H9 (cell line): ENCODE data around the gene PTPRS. TPM values are rescaled to one million over a fixed set of nuclear protein-coding genes. Genes with fewer than 3 reads are reported as not detected.

Experiments
- DNase-seq: peaks from one replicate; pipeline ENCODE4 v3.0.0-alpha.2; 2017
- H2AFZ ChIP-seq: one replicate; pipeline ENCODE4 v1.6.1; 2013; ENCODE audit warnings: mild to moderate bottlenecking, low read length, control low read depth, moderate library complexity
- H2AK5ac ChIP-seq: 2 replicates; pipeline ENCODE4 v1.6.1; 2013; ENCODE audit warnings: low read length, control low read depth, mixed read lengths; ENCODE audit not compliant: insufficient read length
- H2BK120ac ChIP-seq: one replicate; pipeline ENCODE4 v1.6.1; 2013; ENCODE audit warnings: low read depth, mild to moderate bottlenecking, low read length, control low read depth, inconsistent platforms; ENCODE audit not compliant: poor library complexity, severe bottlenecking
- H2BK12ac ChIP-seq: 2 replicates; pipeline ENCODE4 v1.6.1; 2013; ENCODE audit warnings: low read length, control low read depth, mixed read lengths, low read depth; ENCODE audit not compliant: insufficient read length
- H2BK15ac ChIP-seq: 2 replicates; pipeline ENCODE4 v1.6.1; 2013; ENCODE audit warnings: low read depth, low read length, control low read depth
- H2BK20ac ChIP-seq: one replicate; pipeline ENCODE4 v1.6.1; 2013; ENCODE audit warnings: low read depth, mild to moderate bottlenecking, low read length, control low read depth, inconsistent platforms; ENCODE audit not compliant: poor library complexity, severe bottlenecking
- H2BK5ac ChIP-seq: 2 replicates; pipeline ENCODE4 v1.6.1; 2013; ENCODE audit warnings: low read length, control low read depth, mixed read lengths; ENCODE audit not compliant: insufficient read length
- H3K14ac ChIP-seq: 2 replicates; pipeline ENCODE4 v1.6.1; 2013; ENCODE audit warnings: low read length, control low read depth; ENCODE audit not compliant: insufficient read depth
- H3K18ac ChIP-seq: 2 replicates; pipeline ENCODE4 v1.6.1; 2013; ENCODE audit warnings: low read depth, mild to moderate bottlenecking, mixed read lengths, low read length, control low read depth; ENCODE audit not compliant: insufficient read length
- H3K23ac ChIP-seq: 2 replicates; pipeline ENCODE4 v1.6.1; 2013; ENCODE audit warnings: low read length, control low read depth, mixed read lengths, low read depth; ENCODE audit not compliant: insufficient read length
- H3K23me2 ChIP-seq: 2 replicates; pipeline ENCODE4 v1.6.1; 2013; ENCODE audit warnings: low read depth, mild to moderate bottlenecking, mixed read lengths, low read length, control low read depth; ENCODE audit not compliant: insufficient read length, poor library complexity, severe bottlenecking
- H3K27ac ChIP-seq: 2 replicates; pipeline ENCODE4 v1.5.1; 2013; ENCODE audit warnings: low read length, control low read depth, mixed read lengths, low read depth; ENCODE audit not compliant: insufficient read length
- H3K27me3 ChIP-seq: 2 replicates; pipeline ENCODE4 v1.6.1; 2013; ENCODE audit warnings: low read length, control low read depth, inconsistent platforms; ENCODE audit not compliant: insufficient read depth
- H3K4ac ChIP-seq: 2 replicates; pipeline ENCODE4 v1.6.1; 2013; ENCODE audit warnings: low read depth, mild to moderate bottlenecking, control low read depth, inconsistent platforms, low read length, moderate library complexity
- H3K4me1 ChIP-seq: 2 replicates; pipeline ENCODE4 v1.6.1; 2013; ENCODE audit warnings: low read length, control low read depth, inconsistent platforms; ENCODE audit not compliant: insufficient read depth
- H3K4me2 ChIP-seq: 2 replicates; pipeline ENCODE4 v1.6.1; 2013; ENCODE audit warnings: low read length, control low read depth, mixed read lengths; ENCODE audit not compliant: insufficient read length, insufficient read depth
- H3K56ac ChIP-seq: 2 replicates; pipeline ENCODE4 v1.6.1; 2013; ENCODE audit warnings: low read depth, mild to moderate bottlenecking, mixed read lengths, low read length, control low read depth; ENCODE audit not compliant: insufficient read length
- H3K79me1 ChIP-seq: 2 replicates; pipeline ENCODE4 v1.6.1; 2013; ENCODE audit warnings: low read depth, mild to moderate bottlenecking, moderate library complexity, low read length, control low read depth, inconsistent platforms; ENCODE audit not compliant: insufficient read depth, poor library complexity, severe bottlenecking
- H3K79me2 ChIP-seq: 2 replicates; pipeline ENCODE4 v1.6.1; 2013; ENCODE audit warnings: low read length, control low read depth, inconsistent platforms; ENCODE audit not compliant: insufficient read depth
- H3K9ac ChIP-seq: 2 replicates; pipeline ENCODE4 v1.6.1; 2013; ENCODE audit warnings: low read length, control low read depth, mixed read lengths; ENCODE audit not compliant: insufficient read length; ENCODE audit errors: extremely low read depth
- H3K9me3 ChIP-seq: one replicate; pipeline ENCODE4 v1.6.1; 2013; ENCODE audit warnings: low read depth, low read length, inconsistent platforms; ENCODE audit not compliant: control insufficient read depth
- H3T11ph ChIP-seq: one replicate; pipeline ENCODE4 v1.6.1; 2013; ENCODE audit warnings: mild to moderate bottlenecking, low read length, control low read depth, inconsistent platforms
- H4K20me1 ChIP-seq: one replicate; pipeline ENCODE4 v1.6.1; 2013; ENCODE audit not compliant: control insufficient read depth, insufficient read length, insufficient read depth
- H4K5ac ChIP-seq: 2 replicates; pipeline ENCODE4 v1.6.1; 2013; ENCODE audit warnings: low read depth, mild to moderate bottlenecking, mixed read lengths, low read length, control low read depth; ENCODE audit not compliant: insufficient read length
- H4K8ac ChIP-seq: replicated peaks from 2 replicates; pipeline ENCODE4 v1.6.1; 2013; ENCODE audit warnings: low read length, control low read depth, mixed read lengths, low read depth; ENCODE audit not compliant: insufficient read length
- H4K91ac ChIP-seq: 2 replicates; pipeline ENCODE4 v1.6.1; 2013; ENCODE audit warnings: low read depth, mild to moderate bottlenecking, moderate library complexity, mixed read lengths, low read length, control low read depth; ENCODE audit not compliant: insufficient read length
- H3K27ac Mint-ChIP-seq, 3 experiments: 2 replicates in 2 of 3; 3 replicates in 1 of 3; pipeline ENCODE4 v1.8.0; 2020 to 2021; ENCODE audit warnings: mixed read lengths in 3 of 3, mild to moderate bottlenecking in 1 of 3, moderate library complexity in 1 of 3
- H3K27me3 Mint-ChIP-seq: 2 replicates; pipeline ENCODE4 v1.8.0; 2021; ENCODE audit warnings: low read depth, mild to moderate bottlenecking, moderate library complexity, mixed read lengths
- H3K36me3 Mint-ChIP-seq, 3 experiments: 2 replicates in 2 of 3; 3 replicates in 1 of 3; pipeline ENCODE4 v1.8.0; 2020 to 2021; ENCODE audit warnings: low read depth in 3 of 3, mixed read lengths in 3 of 3; ENCODE audit not compliant: insufficient read depth in 1 of 3
- H3K4me1 Mint-ChIP-seq, 2 experiments: 2 replicates each; pipeline ENCODE4 v1.8.0; 2020; ENCODE audit warnings: mixed read lengths in 2 of 2
- H3K4me3 Mint-ChIP-seq, 2 experiments: 2 replicates in 1 of 2; 3 replicates in 1 of 2; pipeline ENCODE4 v1.8.0; 2020 to 2021; ENCODE audit warnings: mild to moderate bottlenecking in 2 of 2, mixed read lengths in 2 of 2, moderate library complexity in 1 of 2
- H3K9me3 Mint-ChIP-seq, 2 experiments: 2 replicates in 1 of 2; 3 replicates in 1 of 2; pipeline ENCODE4 v1.8.0; 2020; ENCODE audit warnings: mild to moderate bottlenecking in 2 of 2, mixed read lengths in 2 of 2, moderate library complexity in 1 of 2
- WGBS: extraction: QIAGEN DNeasy Blood & Tissue Kit; methylation state at CpG from one replicate; pipeline ENCODE4 v1.1.7; 2013; ENCODE audit warnings: missing lambda C conversion rate, low lambda C conversion rate, mixed read lengths; ENCODE audit not compliant: insufficient read length; ENCODE audit errors: extremely low coverage; 5-methylcytosine and 5-hydroxymethylcytosine counted together
- total RNA-seq: library from RNA; stranded (reverse); gene quantifications from 2 replicates; pipeline ENCODE4 v1.2.1, GENCODE V29; 2021
- TF ChIP-seq, protein P1 (sequence below): fragments of 200-600 bp; sonication (generic); conservative IDR thresholded peaks from 3 replicates; pipeline ENCODE4 v1.8.0; 2021; ENCODE audit warnings: antibody characterized with exemption, mild to moderate bottlenecking

The PTPRS gene
- total RNA-seq, 1 experiment from 2014 or later: 186 TPM

DNA sequence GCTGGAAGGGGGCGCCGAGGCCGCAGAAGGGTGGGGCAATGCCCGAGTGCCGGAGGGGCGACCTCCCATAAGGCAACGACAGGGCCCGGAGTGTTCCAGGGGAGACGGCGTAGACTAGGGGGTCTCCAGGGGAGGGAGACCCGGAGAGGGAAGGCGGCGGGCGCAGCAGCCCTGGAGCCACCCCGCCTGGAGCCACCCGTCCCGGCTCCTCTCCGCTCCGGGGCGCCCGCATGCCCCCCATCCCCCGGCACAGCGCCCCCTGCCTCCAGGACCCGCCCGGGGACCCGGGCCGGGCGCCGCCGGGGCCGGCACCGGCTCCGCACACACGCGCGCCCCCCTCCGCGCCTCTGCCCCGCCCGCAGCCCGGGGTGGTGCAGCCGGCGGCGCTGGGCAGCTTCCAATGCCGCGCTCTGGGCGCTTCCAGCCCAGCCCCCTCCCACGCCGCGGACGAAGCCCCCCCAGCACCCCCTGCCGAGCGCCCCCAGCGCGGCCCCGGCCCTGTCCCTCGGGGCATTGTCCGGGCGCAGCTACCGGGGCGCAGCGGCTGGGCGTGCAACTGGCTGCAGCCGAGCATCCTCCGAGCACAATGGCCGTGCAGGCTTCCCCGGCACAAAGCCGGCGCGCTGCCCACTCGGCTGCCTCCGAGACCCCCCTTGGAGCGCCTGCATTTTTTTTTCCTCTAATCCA lies 519 bp downstream of the PTPRS start:
- peak overlapping the region; percentile 79 to 85 for H3K4me3 Mint-ChIP-seq
- no peak overlapping the region for H2AK5ac ChIP-seq
- no peak overlapping the region for H3T11ph ChIP-seq
- H3K36me3 Mint-ChIP-seq: peaks cover 0 to 8% (median 7%) of the 10 kb centered on the region in 3 experiments; a peak in 6 of 7 replicates
- H2BK20ac ChIP-seq: no peak overlapping the region
- peak overlapping the region; percentile 72 for H3K4me2 ChIP-seq
- DNase-seq: no peak
- no peaks in the 10 kb centered on the region for H3K4me1 ChIP-seq
- TF ChIP-seq, protein P1, sequence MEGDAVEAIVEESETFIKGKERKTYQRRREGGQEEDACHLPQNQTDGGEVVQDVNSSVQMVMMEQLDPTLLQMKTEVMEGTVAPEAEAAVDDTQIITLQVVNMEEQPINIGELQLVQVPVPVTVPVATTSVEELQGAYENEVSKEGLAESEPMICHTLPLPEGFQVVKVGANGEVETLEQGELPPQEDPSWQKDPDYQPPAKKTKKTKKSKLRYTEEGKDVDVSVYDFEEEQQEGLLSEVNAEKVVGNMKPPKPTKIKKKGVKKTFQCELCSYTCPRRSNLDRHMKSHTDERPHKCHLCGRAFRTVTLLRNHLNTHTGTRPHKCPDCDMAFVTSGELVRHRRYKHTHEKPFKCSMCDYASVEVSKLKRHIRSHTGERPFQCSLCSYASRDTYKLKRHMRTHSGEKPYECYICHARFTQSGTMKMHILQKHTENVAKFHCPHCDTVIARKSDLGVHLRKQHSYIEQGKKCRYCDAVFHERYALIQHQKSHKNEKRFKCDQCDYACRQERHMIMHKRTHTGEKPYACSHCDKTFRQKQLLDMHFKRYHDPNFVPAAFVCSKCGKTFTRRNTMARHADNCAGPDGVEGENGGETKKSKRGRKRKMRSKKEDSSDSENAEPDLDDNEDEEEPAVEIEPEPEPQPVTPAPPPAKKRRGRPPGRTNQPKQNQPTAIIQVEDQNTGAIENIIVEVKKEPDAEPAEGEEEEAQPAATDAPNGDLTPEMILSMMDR: peak; percentile 47; the same call in 2 of the 3 replicates
- H3K56ac ChIP-seq: no peak overlapping the region
- H3K14ac ChIP-seq: peak overlapping the region; percentile 85; the same call in 1 of the 2 replicates
- no peak overlapping the region for H3K23ac ChIP-seq
- peak overlapping the region; percentile 65 to 93 (median 90); a peak in 3 of 7 replicates for H3K27ac Mint-ChIP-seq
- H3K9me3 Mint-ChIP-seq: peaks cover 4 to 5% of the 10 kb centered on the region in 2 experiments; a peak in 4 of 5 replicates
- no peak overlapping the region for H4K5ac ChIP-seq
- no peak overlapping the region for H4K91ac ChIP-seq
- H3K27ac ChIP-seq: no peak overlapping the region
- no peak overlapping the region for H2BK120ac ChIP-seq
- peaks cover 10% of the 10 kb centered on the region for H3K23me2 ChIP-seq
- no peaks in the 10 kb centered on the region for H4K20me1 ChIP-seq
- H3K4me1 Mint-ChIP-seq: peaks cover 25 to 37% of the 10 kb centered on the region in 2 experiments
- no CpG with 5 or more reads among the region's 73 CpGs for WGBS
- H3K18ac ChIP-seq: peak overlapping the region; percentile 70
- peaks cover 38% of the 10 kb centered on the region for H3K27me3 Mint-ChIP-seq
- H2BK15ac ChIP-seq: no peak overlapping the region
- peaks cover 15% of the 10 kb centered on the region; the same call in 1 of the 2 replicates for H3K79me2 ChIP-seq
- no peaks in the 10 kb centered on the region for H3K9me3 ChIP-seq
- no peak overlapping the region for H2BK12ac ChIP-seq
- no peak overlapping the region for H2BK5ac ChIP-seq
- no peaks in the 10 kb centered on the region for H3K79me1 ChIP-seq
- no peak overlapping the region for H3K4ac ChIP-seq
- H3K9ac ChIP-seq: peak overlapping the region; percentile 59
- peaks cover 6% of the 10 kb centered on the region for H3K27me3 ChIP-seq
- no peak overlapping the region for H4K8ac ChIP-seq
- H2AFZ ChIP-seq: no peak overlapping the region
